ENCODE measurements around the gene EPHA6. TPM values are rescaled to one million over a fixed set of nuclear protein-coding genes. Genes with fewer than 3 reads are reported as not detected.

Gene EPHA6
- total RNA-seq (ENCODE audit: low replicate concordance): 0.11 and 0.28 TPM in 2 replicates

DNA sequence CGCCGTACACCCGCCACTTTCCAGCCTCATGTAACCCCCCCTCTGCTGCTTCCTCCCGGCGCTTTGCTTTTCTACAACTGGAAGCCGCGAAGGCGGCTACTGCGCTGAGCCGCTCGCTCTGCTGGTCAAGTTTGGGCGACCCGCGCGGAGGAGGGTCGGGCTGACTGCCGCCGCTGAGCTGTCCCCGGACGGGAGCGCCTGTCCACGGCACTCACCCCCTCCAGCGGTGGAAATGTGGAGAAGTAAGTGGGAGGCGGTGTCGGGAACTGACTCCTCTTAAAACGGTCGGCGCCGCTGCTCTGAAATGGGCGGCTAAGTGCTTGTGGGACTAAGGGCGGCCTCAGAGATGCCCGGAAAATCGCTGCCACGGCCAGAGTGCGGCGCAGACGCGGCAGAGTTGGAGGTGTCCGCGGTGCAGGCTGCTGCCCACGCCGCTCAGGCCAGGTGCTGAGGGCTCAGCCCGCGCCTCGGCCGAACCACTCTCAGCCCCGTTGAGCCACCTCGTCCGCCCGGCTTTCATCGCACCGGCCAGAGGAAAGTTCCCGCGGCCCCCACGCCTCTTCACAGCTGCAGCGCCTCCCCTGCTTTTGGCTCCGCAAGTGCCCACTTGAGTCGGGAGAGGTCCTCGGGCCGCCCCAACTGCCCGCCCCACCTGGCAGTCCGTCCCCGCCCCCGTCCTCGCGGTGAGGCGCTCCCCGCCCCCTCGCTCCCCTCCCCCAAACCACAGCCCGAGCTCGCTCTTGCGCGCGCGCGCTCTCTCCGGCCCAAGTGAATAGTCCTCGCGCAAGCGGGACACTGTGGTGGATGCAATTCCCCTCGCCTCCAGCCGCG, at the start of gene EPHA6:
Gene EPHA6, plus strand, starts transcription at position 775 of the 831 bp plus-strand sequence.
- Histone ChIP-seq H3K9me3 (ENCODE audit: low read depth) (no peaks in the 10 kb centered on the region), H3F3A (ENCODE audit: low read depth) (no peaks in the 10 kb centered on the region), H3K27me3 (peaks cover 68% of the 10 kb centered on the region), H3K27ac (no peak within 1 kb of the TSS), H3K79me2 (ENCODE audit: low read depth) (no peaks in the 10 kb centered on the region), H3K36me3 (no peaks in the 10 kb centered on the region), H3K9ac (no peak within 1 kb of the TSS), H4K20me1 (ENCODE audit: low read depth) (no peaks in the 10 kb centered on the region), H3K4me2 (peak within 1 kb of the TSS; percentile 82), H3K4me1 (peaks cover 7% of the 10 kb centered on the region), H3K4me3 (peak within 1 kb of the TSS; percentile 52), H2AFZ (replicated peaks) (peak within 1 kb of the TSS; percentile 86)
- H3K27ac Mint-ChIP-seq: no peak within 1 kb of the TSS
- TF ChIP-seq EZH2 (IDR thresholded peaks at IDR 0.05) (peak; percentile 48), EZH2phosphoT487 (IDR thresholded peaks at IDR 0.05) (peak; percentile 72)
- TF ChIP-seq, protein P1, sequence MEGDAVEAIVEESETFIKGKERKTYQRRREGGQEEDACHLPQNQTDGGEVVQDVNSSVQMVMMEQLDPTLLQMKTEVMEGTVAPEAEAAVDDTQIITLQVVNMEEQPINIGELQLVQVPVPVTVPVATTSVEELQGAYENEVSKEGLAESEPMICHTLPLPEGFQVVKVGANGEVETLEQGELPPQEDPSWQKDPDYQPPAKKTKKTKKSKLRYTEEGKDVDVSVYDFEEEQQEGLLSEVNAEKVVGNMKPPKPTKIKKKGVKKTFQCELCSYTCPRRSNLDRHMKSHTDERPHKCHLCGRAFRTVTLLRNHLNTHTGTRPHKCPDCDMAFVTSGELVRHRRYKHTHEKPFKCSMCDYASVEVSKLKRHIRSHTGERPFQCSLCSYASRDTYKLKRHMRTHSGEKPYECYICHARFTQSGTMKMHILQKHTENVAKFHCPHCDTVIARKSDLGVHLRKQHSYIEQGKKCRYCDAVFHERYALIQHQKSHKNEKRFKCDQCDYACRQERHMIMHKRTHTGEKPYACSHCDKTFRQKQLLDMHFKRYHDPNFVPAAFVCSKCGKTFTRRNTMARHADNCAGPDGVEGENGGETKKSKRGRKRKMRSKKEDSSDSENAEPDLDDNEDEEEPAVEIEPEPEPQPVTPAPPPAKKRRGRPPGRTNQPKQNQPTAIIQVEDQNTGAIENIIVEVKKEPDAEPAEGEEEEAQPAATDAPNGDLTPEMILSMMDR (IDR thresholded peaks at IDR 0.05): peak; percentile 20
- no peaks in the 10 kb centered on the region for H3K36me3 Mint-ChIP-seq
- H3K4me3 Mint-ChIP-seq: peak within 1 kb of the TSS; percentile 90
- H3K27me3 Mint-ChIP-seq (ENCODE audit: insufficient read depth, low read depth): peaks cover 8% of the 10 kb centered on the region
- peak; percentile 77 for DNase-seq (ENCODE audit: low spot score)
- H3K9me3 Mint-ChIP-seq: no peaks in the 10 kb centered on the region
- peaks cover 15% of the 10 kb centered on the region for H3K4me1 Mint-ChIP-seq

DNA sequence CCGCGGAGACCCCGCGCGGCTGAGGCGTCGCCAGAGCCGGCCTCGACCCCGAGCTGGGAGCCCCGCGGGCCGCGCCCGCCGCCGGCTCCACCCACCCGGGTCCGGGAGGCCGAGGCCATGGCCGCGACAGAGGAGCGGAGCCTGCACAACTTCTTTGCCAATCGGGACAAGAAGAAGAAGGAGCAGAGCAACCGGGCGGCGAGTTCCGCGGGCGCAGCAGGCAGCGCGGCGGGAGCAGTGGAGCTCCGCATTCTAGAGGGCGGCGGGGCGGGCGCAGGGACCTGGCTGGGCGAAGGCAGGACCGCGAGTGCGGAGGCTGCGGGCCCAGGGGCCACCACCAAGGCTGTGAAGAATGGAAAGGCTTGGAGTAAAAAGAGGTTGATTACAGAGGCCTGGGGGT, 37.6 kb upstream of the EPHA6 start:
- H3K4me3 ChIP-seq: no peak overlapping the region
- no peaks in the 10 kb centered on the region for H3K4me1 Mint-ChIP-seq
- peaks cover 6% of the 10 kb centered on the region for H3K9me3 ChIP-seq (ENCODE audit: low read depth)
- no peak overlapping the region for H3K9ac ChIP-seq
- H3K27me3 Mint-ChIP-seq (ENCODE audit: insufficient read depth, low read depth): no peaks in the 10 kb centered on the region
- H3F3A ChIP-seq (ENCODE audit: low read depth): no peaks in the 10 kb centered on the region
- H3K36me3 Mint-ChIP-seq: no peaks in the 10 kb centered on the region
- H3K27ac Mint-ChIP-seq: no peak overlapping the region
- no peaks in the 10 kb centered on the region for H3K4me1 ChIP-seq
- H2AFZ ChIP-seq (replicated peaks): no peak overlapping the region
- DNase-seq (ENCODE audit: low spot score): no peak
- TF ChIP-seq EZH2 (IDR thresholded peaks at IDR 0.05): no peak
- TF ChIP-seq, protein P1 (IDR thresholded peaks at IDR 0.05): no peak
- H3K27ac ChIP-seq: no peak overlapping the region
- no peaks in the 10 kb centered on the region for H3K79me2 ChIP-seq (ENCODE audit: low read depth)
- no peaks in the 10 kb centered on the region for H3K36me3 ChIP-seq
- H3K4me3 Mint-ChIP-seq: no peak overlapping the region
- H3K27me3 ChIP-seq: no peaks in the 10 kb centered on the region
- no peak overlapping the region for H3K4me2 ChIP-seq
- H3K9me3 Mint-ChIP-seq: peaks cover 17% of the 10 kb centered on the region
- H4K20me1 ChIP-seq (ENCODE audit: low read depth): no peaks in the 10 kb centered on the region

DNA sequence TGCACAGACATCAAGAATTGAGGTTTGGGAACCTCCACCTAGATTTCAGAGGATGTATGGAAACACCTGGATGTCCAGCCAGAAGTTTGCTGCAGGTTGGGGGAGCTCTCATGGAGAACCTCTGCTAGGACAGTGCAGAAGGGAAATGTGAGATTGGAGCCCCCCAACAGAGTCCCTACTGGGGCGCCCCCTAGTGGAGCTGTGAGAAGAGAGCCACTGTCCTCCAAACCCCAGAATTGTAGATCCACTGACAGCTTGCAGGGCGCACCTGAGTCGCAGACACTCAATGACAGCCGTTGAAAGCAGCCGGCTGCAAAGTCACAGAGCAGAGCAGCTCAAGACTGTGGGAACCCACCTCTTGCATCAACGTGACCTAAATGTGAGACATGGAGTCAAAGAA, 34.6 kb upstream of the EPHA6 start:
- Mint-ChIP-seq H3K4me1 (no peaks in the 10 kb centered on the region), H3K27me3 (ENCODE audit: insufficient read depth, low read depth) (no peaks in the 10 kb centered on the region), H3K27ac (no peak overlapping the region), H3K9me3 (peaks cover 12% of the 10 kb centered on the region), H3K4me3 (no peak overlapping the region), H3K36me3 (no peaks in the 10 kb centered on the region)
- Histone ChIP-seq H3K79me2 (ENCODE audit: low read depth) (no peaks in the 10 kb centered on the region), H3K9ac (no peak overlapping the region), H3K27me3 (no peaks in the 10 kb centered on the region), H2AFZ (replicated peaks) (no peak overlapping the region), H3F3A (ENCODE audit: low read depth) (no peaks in the 10 kb centered on the region), H3K9me3 (ENCODE audit: low read depth) (peaks cover 3% of the 10 kb centered on the region), H3K36me3 (no peaks in the 10 kb centered on the region), H4K20me1 (ENCODE audit: low read depth) (no peaks in the 10 kb centered on the region), H3K4me3 (no peak overlapping the region), H3K27ac (no peak overlapping the region), H3K4me2 (no peak overlapping the region), H3K4me1 (no peaks in the 10 kb centered on the region)
- TF ChIP-seq EZH2phosphoT487 (IDR thresholded peaks at IDR 0.05): no peak
- TF ChIP-seq, protein P1 (IDR thresholded peaks at IDR 0.05): peak; percentile 47
- no peak for DNase-seq (ENCODE audit: low spot score)

All from neural progenitor cell (in vitro differentiated cells).